HL-60 (cell line): ENCODE data around the gene PYGB.

Source experiments
- DNase-seq, 2 experiments: peaks; one replicate each; pipeline ENCODE4 v3.0.0-alpha.2; 2010 to 2020; ENCODE audit warnings: low read depth in 1 of 2, low spot score in 1 of 2
- H3K27ac ChIP-seq: fragments of 250-450 bp; sonication (Bioruptor Pico); replicated peaks from 2 replicates; pipeline ENCODE4 v1.5.1; 2020; ENCODE audit warnings: mild to moderate bottlenecking, moderate library complexity
- H3K27me3 ChIP-seq: fragments of 250-450 bp; sonication (Bioruptor Pico); 2 replicates; pipeline ENCODE4 v1.5.1; 2021; ENCODE audit warnings: mild to moderate bottlenecking, moderate library complexity; ENCODE audit not compliant: insufficient read depth, poor library complexity, severe bottlenecking
- H3K4me3 ChIP-seq: replicated peaks from 2 replicates; pipeline ENCODE4 v1.5.1; 2011; ENCODE audit warnings: mild to moderate bottlenecking, control low read depth, low read length; ENCODE audit not compliant: insufficient read depth
- GABPA ChIP-seq: IDR thresholded peaks from 2 replicates; pipeline ENCODE4 v1.6.1; 2012; ENCODE audit warnings: low read depth
- POLR2AphosphoS5 ChIP-seq: IDR thresholded peaks from 2 replicates; pipeline ENCODE4 v1.6.1; 2012; ENCODE audit warnings: low read depth
- REST ChIP-seq: IDR thresholded peaks from 2 replicates; pipeline ENCODE4 v1.6.1; 2012; ENCODE audit warnings: low read depth; ENCODE audit not compliant: insufficient replicate concordance
- SPI1 ChIP-seq: IDR thresholded peaks from 2 replicates; pipeline ENCODE4 v1.6.1; 2012; ENCODE audit warnings: low read depth, mild to moderate bottlenecking, borderline replicate concordance
- TF ChIP-seq, protein P1 (sequence below): IDR thresholded peaks from one replicate; pipeline ENCODE4 v1.5.1; 2011; ENCODE audit warnings: low read length, control low read depth, inconsistent platforms; ENCODE audit not compliant: insufficient read depth

Gene PYGB

DNA sequence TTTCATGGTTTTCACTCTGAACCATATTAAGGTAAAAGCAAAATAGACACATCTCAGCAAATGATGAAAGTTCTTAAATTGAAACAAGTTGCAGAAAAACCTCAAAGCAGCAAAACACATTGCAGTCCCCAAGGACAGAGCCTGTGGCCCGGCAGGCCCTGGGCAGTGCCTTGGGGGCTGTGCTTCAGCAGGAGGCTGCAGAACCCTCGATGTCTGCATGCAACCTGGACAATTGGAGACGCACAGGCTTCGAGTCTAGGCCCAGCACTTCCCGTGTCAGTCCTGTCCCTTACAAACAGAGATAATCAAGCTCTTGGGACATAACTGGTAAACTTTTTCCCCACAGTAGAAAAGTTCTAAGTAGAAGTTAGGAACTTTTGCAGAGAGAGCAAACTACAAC lies 9.2 kb downstream of the PYGB start:
- H3K4me3 ChIP-seq = no peak overlapping the region
- no peaks in the 10 kb centered on the region for H3K27me3 ChIP-seq
- no peak for DNase-seq
- TF ChIP-seq GABPA = no peak
- TF ChIP-seq, protein P1, sequence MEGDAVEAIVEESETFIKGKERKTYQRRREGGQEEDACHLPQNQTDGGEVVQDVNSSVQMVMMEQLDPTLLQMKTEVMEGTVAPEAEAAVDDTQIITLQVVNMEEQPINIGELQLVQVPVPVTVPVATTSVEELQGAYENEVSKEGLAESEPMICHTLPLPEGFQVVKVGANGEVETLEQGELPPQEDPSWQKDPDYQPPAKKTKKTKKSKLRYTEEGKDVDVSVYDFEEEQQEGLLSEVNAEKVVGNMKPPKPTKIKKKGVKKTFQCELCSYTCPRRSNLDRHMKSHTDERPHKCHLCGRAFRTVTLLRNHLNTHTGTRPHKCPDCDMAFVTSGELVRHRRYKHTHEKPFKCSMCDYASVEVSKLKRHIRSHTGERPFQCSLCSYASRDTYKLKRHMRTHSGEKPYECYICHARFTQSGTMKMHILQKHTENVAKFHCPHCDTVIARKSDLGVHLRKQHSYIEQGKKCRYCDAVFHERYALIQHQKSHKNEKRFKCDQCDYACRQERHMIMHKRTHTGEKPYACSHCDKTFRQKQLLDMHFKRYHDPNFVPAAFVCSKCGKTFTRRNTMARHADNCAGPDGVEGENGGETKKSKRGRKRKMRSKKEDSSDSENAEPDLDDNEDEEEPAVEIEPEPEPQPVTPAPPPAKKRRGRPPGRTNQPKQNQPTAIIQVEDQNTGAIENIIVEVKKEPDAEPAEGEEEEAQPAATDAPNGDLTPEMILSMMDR = no peak
- TF ChIP-seq SPI1 = no peak
- no peak for TF ChIP-seq POLR2AphosphoS5
- TF ChIP-seq REST = no peak
- H3K27ac ChIP-seq = no peak overlapping the region

DNA sequence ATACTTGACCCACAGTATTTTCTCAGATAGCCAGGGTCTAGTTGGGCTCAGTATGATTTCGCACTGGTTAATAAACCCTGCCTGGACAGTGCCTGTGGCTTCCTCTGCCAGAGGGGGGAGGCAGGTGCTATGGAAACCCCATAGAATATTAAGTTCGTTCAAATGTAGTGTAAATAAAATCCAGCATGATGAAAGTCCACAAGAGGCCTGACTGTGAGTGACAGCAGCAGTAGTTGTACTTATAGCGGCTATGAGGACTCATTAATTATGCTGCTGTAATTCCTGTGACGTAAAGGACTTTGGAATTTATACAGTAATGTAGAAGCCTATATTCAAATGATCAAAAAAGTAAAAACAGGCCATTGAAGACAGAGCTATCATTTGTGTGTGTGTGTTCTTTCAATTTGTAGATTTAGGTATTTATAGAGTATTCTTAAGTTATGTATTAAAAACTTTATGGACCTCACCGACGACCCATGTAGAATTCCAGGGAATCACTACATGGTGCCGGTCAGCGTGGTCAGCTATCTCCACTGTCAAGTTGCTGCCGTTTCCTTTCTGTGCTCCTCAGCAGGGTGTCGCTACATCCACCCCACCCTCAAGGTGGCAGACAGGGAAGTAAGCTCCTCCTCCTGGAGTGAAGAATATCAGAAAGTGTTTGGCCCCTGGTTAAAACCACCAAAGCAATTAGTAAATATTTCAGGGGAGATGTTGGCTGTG lies 10.0 kb downstream of the PYGB start:
- TF ChIP-seq, protein P1 = no peak
- TF ChIP-seq GABPA (no peak), SPI1 (no peak), POLR2AphosphoS5 (no peak), REST (no peak)
- H3K27ac ChIP-seq = no peak overlapping the region
- no peak for DNase-seq
- no peaks in the 10 kb centered on the region for H3K27me3 ChIP-seq
- no peak overlapping the region for H3K4me3 ChIP-seq

- H3K27me3 ChIP-seq = no peaks in the 10 kb centered on the region
- no peak overlapping the region for H3K4me3 ChIP-seq
- H3K27ac ChIP-seq = no peak overlapping the region
- TF ChIP-seq, protein P1 = no peak
- TF ChIP-seq POLR2AphosphoS5 = no peak
- TF ChIP-seq REST = no peak
- no peak for TF ChIP-seq SPI1
- TF ChIP-seq GABPA = no peak
- DNase-seq = no peak
Measured at GRCh38 chr20:25258476-25258805, 10.6 kb downstream of the PYGB start.
